Muscle of leg (tissue), 11 donors: ENCODE measurements around the gene TMEM131L. TPM values are rescaled to one million over a fixed set of nuclear protein-coding genes. Genes with fewer than 3 reads are reported as not detected.

Experiments used
- DNase-seq: peaks from one replicate; pipeline ENCODE4 v3.0.0; 2013
- H3K27ac ChIP-seq: one replicate; pipeline ENCODE4 v1.5.1; 2013; ENCODE audit warnings: mild to moderate bottlenecking, low read length, control low read depth
- H3K27me3 ChIP-seq: one replicate; pipeline ENCODE4 v1.6.1; 2013; ENCODE audit warnings: low read length; ENCODE audit not compliant: control insufficient read depth, insufficient read depth
- H3K36me3 ChIP-seq: one replicate; pipeline ENCODE4 v1.6.1; 2013; ENCODE audit warnings: low read length; ENCODE audit not compliant: control insufficient read depth, insufficient read depth
- H3K4me1 ChIP-seq: one replicate; pipeline ENCODE4 v1.6.1; 2013; ENCODE audit warnings: low read length; ENCODE audit not compliant: control insufficient read depth, insufficient read depth
- H3K4me3 ChIP-seq: one replicate; pipeline ENCODE4 v1.5.1; 2013; ENCODE audit warnings: low read length, control low read depth
- H3K9me3 ChIP-seq: replicated peaks from 2 replicates; pipeline ENCODE4 v1.6.1; 2013; ENCODE audit warnings: low read depth, low read length; ENCODE audit not compliant: control insufficient read depth
- WGBS: methylation state at CpG from one replicate; pipeline ENCODE4 v1.1.5; 2013; ENCODE audit warnings: missing lambda C conversion rate; ENCODE audit not compliant: insufficient coverage; 5-methylcytosine and 5-hydroxymethylcytosine counted together
- polyA plus RNA-seq, 8 donors: library from polyadenylated mRNA; unstranded; fragments of 120-200 nt; gene quantifications; one replicate each; pipeline versions ENCODE4 v1.2.1 to v1.2.3, GENCODE V29; 2013; ENCODE audit warnings: inconsistent platforms in 1 of 8, low replicate concordance in 1 of 8; ENCODE audit not compliant: insufficient read length in 8 of 8, insufficient read depth in 1 of 8
- total RNA-seq: library from RNA; stranded (reverse); fragments of 120-200 nt; gene quantifications from one replicate; pipeline ENCODE4 v1.2.4, GENCODE V29; 2013

TMEM131L gene
- total and polyA plus RNA-seq, 9 donors = 35.1 to 69.6 (median 43.1) TPM

DNA sequence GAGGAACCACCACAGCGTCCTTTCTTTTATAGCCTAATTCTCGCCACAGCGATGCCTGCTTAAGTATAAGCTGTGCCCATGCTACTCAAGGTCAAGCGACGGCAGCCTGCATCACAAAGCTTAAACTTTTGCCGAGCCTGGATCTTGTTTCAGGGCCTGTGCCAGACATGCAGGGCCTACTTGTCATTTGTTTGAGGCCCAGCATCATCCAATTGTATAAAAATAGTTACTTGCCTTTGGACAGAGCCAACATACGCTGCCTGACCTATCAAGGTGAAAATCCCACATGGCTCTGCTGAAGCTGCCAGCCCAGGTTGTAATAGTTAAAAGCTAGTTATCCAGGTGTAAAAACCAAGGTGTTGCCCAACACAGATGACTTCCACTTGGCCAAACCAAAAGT, 107.1 kb downstream of the TMEM131L start:
- Histone ChIP-seq H3K27ac (peak overlapping the region; percentile 65), H3K36me3 (peaks cover 6% of the 10 kb centered on the region), H3K9me3 (no peaks in the 10 kb centered on the region), H3K27me3 (no peaks in the 10 kb centered on the region), H3K4me1 (peaks cover 24% of the 10 kb centered on the region), H3K4me3 (no peak overlapping the region)
- WGBS = 69% methylated on average over 3 of the region's 7 CpGs
- DNase-seq = peak; percentile 78

- Histone ChIP-seq H3K27ac (peak overlapping the region; percentile 65), H3K4me1 (peaks cover 24% of the 10 kb centered on the region), H3K4me3 (no peak overlapping the region), H3K9me3 (no peaks in the 10 kb centered on the region), H3K27me3 (no peaks in the 10 kb centered on the region), H3K36me3 (peaks cover 2% of the 10 kb centered on the region)
- 86% methylated on average over 1 of the region's 4 CpGs for WGBS
- peak; percentile 96 for DNase-seq
Observed at GRCh38 chr4:153573881-153574802, 108.0 kb downstream of the TMEM131L start.

- H3K36me3 ChIP-seq = no peaks in the 10 kb centered on the region
- no peaks in the 10 kb centered on the region for H3K27me3 ChIP-seq
- H3K9me3 ChIP-seq = no peaks in the 10 kb centered on the region
- no CpG with 5 or more reads among the region's 2 CpGs for WGBS
- H3K27ac ChIP-seq = no peak overlapping the region
- no peak overlapping the region for H3K4me3 ChIP-seq
- H3K4me1 ChIP-seq = peaks cover 18% of the 10 kb centered on the region
- DNase-seq = no peak
Observed at GRCh38 chr4:153576443-153576774, 110.2 kb downstream of the TMEM131L start.

DNA sequence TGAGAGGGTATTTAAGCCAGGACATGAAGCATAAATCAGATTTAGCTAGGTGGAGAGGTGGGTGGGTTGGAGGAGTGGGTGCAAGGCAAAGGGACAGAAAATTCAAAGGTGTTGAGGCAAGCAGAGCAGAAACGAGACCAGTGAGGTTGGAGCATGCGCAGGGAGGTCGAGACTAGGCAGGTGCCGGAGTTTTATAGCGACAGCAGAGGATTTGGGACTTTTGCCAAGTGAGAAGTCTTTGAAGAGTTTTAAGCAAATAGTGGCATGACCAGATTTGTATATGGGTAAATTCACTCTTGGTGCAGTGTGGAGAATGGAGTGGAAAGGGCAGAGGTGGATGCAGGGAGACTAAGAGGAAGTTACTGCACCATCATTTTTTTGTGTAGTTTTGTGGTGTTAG, 110.9 kb downstream of the TMEM131L start:
- Histone ChIP-seq H3K27me3 (no peaks in the 10 kb centered on the region), H3K4me1 (peaks cover 18% of the 10 kb centered on the region), H3K27ac (no peak overlapping the region), H3K4me3 (no peak overlapping the region), H3K9me3 (no peaks in the 10 kb centered on the region), H3K36me3 (no peaks in the 10 kb centered on the region)
- no peak for DNase-seq
- 78% methylated on average over 5 of the region's 5 CpGs for WGBS

GRCh38 chr4:153579410-153579809, 113.2 kb downstream of the TMEM131L start:
- no peaks in the 10 kb centered on the region for H3K9me3 ChIP-seq
- H3K4me1 ChIP-seq = peaks cover 11% of the 10 kb centered on the region
- H3K36me3 ChIP-seq = peaks cover 3% of the 10 kb centered on the region
- no peak overlapping the region for H3K4me3 ChIP-seq
- H3K27ac ChIP-seq = no peak overlapping the region
- no peak for DNase-seq
- no peaks in the 10 kb centered on the region for H3K27me3 ChIP-seq
- WGBS = 87% methylated on average over 3 of the region's 4 CpGs

- Histone ChIP-seq H3K4me1 (peaks cover 7% of the 10 kb centered on the region), H3K9me3 (no peaks in the 10 kb centered on the region), H3K27me3 (no peaks in the 10 kb centered on the region), H3K36me3 (peaks cover 3% of the 10 kb centered on the region), H3K4me3 (no peak overlapping the region), H3K27ac (no peak overlapping the region)
- WGBS = no CpG with 5 or more reads among the region's 1 CpG
- no peak for DNase-seq
Observed at GRCh38 chr4:153579872-153580271, 113.7 kb downstream of the TMEM131L start.

- H3K4me3 ChIP-seq = no peak overlapping the region
- no peaks in the 10 kb centered on the region for H3K27me3 ChIP-seq
- peaks cover 10% of the 10 kb centered on the region for H3K36me3 ChIP-seq
- no peaks in the 10 kb centered on the region for H3K9me3 ChIP-seq
- DNase-seq = no peak
- WGBS = 39% methylated on average over 2 of the region's 2 CpGs
- H3K27ac ChIP-seq = no peak overlapping the region
- H3K4me1 ChIP-seq = peaks cover 2% of the 10 kb centered on the region
Observed at GRCh38 chr4:153582954-153583702, 117.0 kb downstream of the TMEM131L start.

- peak; percentile 64 for DNase-seq
- no peak overlapping the region for H3K4me3 ChIP-seq
- H3K36me3 ChIP-seq = peaks cover 19% of the 10 kb centered on the region
- 43% methylated on average over 7 of the region's 7 CpGs for WGBS
- peaks cover 2% of the 10 kb centered on the region for H3K4me1 ChIP-seq
- H3K9me3 ChIP-seq = no peaks in the 10 kb centered on the region
- H3K27ac ChIP-seq = peak overlapping the region; percentile 59
- no peaks in the 10 kb centered on the region for H3K27me3 ChIP-seq
Observed at GRCh38 chr4:153585026-153585425, 118.9 kb downstream of the TMEM131L start.

DNA sequence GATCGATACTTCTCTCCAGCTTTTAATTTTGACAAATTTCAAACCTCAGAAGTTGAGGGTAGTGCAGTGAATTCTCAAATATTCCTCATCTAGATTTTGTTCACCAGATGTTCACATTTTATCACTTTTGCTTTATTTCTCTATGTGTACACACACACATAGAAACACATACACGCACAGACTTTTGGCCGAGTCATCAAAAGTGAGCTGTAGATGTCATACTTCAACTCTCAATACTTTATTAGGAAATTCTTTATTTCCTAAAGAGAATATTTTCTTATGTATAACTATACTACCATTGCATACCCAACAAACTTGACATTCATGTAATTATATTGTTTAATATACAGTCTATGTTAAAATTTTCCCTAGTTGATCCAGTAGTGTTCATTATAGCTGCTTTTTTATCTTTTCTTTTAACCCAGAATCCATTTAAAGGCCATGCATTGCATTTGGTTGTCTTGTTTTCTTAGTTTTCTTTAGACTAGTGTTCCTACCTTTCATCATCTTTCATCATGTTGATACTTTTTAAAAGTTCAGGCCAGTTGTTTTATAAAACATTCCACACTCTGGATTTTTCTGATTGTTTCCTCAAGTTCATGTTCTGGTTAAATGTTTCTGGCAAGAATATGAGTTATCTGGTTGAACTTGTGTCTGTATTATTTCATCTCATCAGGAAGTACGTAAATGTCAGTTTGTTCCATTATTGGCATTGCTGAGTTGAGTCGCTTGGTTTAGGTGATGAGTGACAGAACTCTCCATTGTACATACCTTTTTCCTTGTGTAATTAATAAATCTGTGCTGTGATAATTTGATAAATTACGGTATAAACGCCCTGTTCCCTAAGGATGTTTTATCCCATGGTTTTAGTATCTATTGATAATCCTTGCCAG, 123.8 kb downstream of the TMEM131L start:
- DNase-seq = peak; percentile 25
- Histone ChIP-seq H3K4me1 (peaks cover 2% of the 10 kb centered on the region), H3K27ac (no peak overlapping the region), H3K27me3 (no peaks in the 10 kb centered on the region), H3K4me3 (no peak overlapping the region), H3K36me3 (peaks cover 40% of the 10 kb centered on the region), H3K9me3 (no peaks in the 10 kb centered on the region)
- no CpG with 5 or more reads among the region's 7 CpGs for WGBS
